ENCODE measurements around the gene CHMP4B.

CHMP4B gene

DNA sequence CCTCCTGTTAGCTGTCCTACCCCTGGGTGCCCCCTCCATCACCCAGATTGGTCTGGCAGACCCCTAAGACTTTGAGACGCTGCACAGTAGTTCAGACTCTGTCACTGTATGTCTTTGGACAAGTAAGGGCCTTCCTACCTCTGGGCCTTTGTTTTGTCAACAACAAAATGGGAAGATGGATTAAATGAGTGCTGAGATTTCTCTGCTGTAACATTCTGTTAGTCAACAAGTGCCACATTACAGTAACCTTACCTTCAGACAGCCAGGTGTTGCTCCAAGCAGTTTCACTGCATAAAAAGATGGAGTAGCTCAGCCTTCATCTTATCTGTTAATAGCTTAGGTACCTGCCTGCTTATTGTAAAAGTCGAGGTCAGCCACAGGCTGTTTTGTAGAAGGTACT lies 16.0 kb downstream of the CHMP4B start:
- in situ Hi-C loops (cut with HindIII; ENCODE audit: low pct_ligation_motif_present, low sequenced_read_pairs), result no loop called here
- Histone ChIP-seq H3K27ac (no peak overlapping the region), H3K27me3 (replicated peaks) (no peaks in the 10 kb centered on the region), H3K36me3 (replicated peaks) (no peaks in the 10 kb centered on the region), H3K4me3 (ENCODE audit: low read depth, low read length) (no peak overlapping the region)
- TF ChIP-seq, protein P1, sequence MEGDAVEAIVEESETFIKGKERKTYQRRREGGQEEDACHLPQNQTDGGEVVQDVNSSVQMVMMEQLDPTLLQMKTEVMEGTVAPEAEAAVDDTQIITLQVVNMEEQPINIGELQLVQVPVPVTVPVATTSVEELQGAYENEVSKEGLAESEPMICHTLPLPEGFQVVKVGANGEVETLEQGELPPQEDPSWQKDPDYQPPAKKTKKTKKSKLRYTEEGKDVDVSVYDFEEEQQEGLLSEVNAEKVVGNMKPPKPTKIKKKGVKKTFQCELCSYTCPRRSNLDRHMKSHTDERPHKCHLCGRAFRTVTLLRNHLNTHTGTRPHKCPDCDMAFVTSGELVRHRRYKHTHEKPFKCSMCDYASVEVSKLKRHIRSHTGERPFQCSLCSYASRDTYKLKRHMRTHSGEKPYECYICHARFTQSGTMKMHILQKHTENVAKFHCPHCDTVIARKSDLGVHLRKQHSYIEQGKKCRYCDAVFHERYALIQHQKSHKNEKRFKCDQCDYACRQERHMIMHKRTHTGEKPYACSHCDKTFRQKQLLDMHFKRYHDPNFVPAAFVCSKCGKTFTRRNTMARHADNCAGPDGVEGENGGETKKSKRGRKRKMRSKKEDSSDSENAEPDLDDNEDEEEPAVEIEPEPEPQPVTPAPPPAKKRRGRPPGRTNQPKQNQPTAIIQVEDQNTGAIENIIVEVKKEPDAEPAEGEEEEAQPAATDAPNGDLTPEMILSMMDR (IDR thresholded peaks at IDR 0.05; ENCODE audit: low read depth, low read length, missing control alignments), result no peak
- no peak for DNase-seq

DNA sequence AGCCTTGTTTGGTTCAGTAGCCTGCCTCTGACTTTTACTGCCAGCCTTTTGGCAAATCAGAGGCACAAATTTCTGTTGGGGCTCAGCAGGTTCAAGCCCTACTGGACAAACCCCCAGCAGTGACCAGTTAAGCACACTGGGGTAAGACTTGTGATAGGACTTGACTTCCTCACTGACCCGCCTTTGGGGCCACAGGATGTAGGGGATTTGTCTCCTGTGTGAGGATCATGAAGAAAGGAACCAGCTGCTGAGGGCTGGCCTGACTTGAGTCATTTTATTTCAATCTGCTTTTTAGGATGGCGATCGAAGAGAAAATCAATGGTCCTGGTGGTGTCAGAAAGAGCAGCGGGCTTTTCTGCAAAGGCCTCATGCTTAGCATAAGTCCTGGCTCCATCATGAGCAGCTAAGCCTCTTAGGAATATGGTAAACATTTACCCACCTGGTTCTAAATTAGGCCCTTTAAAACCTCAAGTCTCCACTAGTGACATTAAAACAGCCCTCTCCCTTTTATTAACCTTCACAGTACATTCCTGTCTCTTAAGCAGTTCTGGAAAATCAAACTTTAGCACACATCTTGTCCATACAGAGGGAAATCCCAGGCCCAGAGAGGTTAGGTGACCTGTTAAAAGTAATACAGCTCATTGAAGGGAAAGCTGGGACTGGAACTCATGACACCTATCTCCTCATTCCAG lies 16.6 kb downstream of the CHMP4B start:
- no peak for DNase-seq
- Histone ChIP-seq H3K36me3 (replicated peaks) (no peaks in the 10 kb centered on the region), H3K27me3 (replicated peaks) (no peaks in the 10 kb centered on the region), H3K27ac (no peak overlapping the region), H3K4me3 (ENCODE audit: low read depth, low read length) (no peak overlapping the region)
- TF ChIP-seq, protein P1 (IDR thresholded peaks at IDR 0.05; ENCODE audit: low read depth, low read length, missing control alignments), result no peak
- in situ Hi-C loops (cut with HindIII; ENCODE audit: low pct_ligation_motif_present, low sequenced_read_pairs), result no loop called here

DNA sequence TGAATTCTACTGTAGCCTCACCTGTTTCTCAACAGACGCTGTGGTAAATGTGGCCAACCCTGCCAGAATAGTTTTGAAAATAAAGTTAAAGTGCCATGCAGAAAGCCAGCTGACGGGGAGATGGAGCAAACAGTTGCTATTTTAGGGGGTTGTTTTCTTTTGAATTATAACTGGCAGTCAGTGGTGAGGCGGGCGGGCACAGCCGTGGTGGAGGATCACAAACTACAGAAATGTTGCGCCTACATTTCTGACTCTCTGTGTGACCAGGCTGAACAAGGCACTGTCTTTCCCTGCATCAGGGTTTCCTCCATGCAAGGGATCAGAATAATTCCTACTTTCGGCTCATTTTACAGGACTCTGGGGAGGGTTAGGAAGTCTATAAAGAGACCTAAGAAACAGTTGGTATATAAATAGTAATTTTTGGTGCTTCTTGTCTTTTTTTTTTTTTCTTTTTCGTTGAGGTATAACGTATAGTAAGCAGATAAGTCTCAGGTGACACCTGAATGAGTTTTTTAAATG lies 17.2 kb downstream of the CHMP4B start:
- no peak for DNase-seq
- Histone ChIP-seq H3K27ac (no peak overlapping the region), H3K4me3 (ENCODE audit: low read depth, low read length) (no peak overlapping the region), H3K36me3 (replicated peaks) (no peaks in the 10 kb centered on the region), H3K27me3 (replicated peaks) (no peaks in the 10 kb centered on the region)
- TF ChIP-seq, protein P1 (IDR thresholded peaks at IDR 0.05; ENCODE audit: low read depth, low read length, missing control alignments), result no peak
- in situ Hi-C loops (cut with HindIII; ENCODE audit: low pct_ligation_motif_present, low sequenced_read_pairs), result no loop called here

DNA sequence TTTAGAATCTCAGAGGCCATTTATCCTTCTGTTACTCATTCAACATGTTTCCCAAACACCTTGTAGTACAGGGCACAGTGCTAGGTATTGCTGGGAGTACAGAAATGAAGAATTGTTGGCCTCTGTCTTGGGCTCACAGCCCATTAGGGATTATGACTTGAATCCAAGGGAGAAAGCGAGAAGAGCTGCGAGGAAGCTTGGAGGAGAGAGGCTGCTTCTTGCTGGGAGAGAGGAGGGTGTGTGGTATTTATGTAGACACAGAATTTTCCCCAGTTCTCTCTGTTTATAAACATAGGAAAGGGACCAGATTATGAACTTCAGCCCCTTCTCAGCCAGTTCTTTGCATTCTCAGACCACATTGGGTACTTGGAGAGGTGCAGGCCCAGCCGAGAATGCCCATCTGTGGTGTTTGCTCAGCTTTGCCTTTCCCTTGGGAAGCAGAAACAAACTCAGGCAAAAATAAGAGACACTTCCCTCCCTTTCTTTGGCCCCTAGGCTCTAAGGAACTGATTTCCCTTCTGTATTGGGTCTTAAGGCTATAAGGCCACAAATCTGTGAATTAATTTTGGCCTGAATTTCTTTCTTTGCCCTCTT lies 17.9 kb downstream of the CHMP4B start:
- Histone ChIP-seq H3K36me3 (replicated peaks) (no peaks in the 10 kb centered on the region), H3K27ac (no peak overlapping the region), H3K4me3 (ENCODE audit: low read depth, low read length) (no peak overlapping the region), H3K27me3 (replicated peaks) (no peaks in the 10 kb centered on the region)
- in situ Hi-C loops (cut with HindIII; ENCODE audit: low pct_ligation_motif_present, low sequenced_read_pairs), result no loop called here
- DNase-seq, result no peak
- TF ChIP-seq, protein P1 (IDR thresholded peaks at IDR 0.05; ENCODE audit: low read depth, low read length, missing control alignments), result no peak

DNA sequence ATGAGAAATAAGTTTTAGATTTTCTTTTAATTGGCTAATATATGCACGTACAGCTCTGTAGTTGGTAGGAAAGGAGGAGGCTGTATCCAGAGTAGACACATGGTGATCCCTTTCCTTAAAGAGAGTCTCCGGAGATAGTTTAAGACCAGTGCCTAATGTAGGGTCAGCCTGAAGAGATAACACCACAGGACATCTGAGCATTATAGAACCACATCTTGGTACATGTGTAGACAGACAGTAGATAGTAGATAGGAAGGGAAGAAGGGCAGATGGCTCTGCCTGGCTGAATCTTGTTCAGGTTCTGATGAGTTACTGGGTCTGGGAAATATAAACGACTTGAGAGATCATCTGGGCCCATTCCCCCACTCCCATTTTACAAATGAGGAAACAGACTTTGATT lies 18.5 kb downstream of the CHMP4B start:
- Histone ChIP-seq H3K27ac (no peak overlapping the region), H3K36me3 (replicated peaks) (no peaks in the 10 kb centered on the region), H3K4me3 (ENCODE audit: low read depth, low read length) (no peak overlapping the region), H3K27me3 (replicated peaks) (no peaks in the 10 kb centered on the region)
- in situ Hi-C loops (cut with HindIII; ENCODE audit: low pct_ligation_motif_present, low sequenced_read_pairs), result no loop called here
- DNase-seq, result no peak
- TF ChIP-seq, protein P1 (IDR thresholded peaks at IDR 0.05; ENCODE audit: low read depth, low read length, missing control alignments), result no peak
